GM04504 (cell line): ENCODE measurements around the gene SLAMF1.
"Not testable (repeated sequence)": the region's sequence is repeated elsewhere in the genome, so short reads cannot be mapped to it uniquely, and the experiment has no call there.

Experiments
- DNase-seq: peaks from one replicate; pipeline ENCODE4 v3.0.0-alpha.2; 2012; ENCODE audit warnings: low read depth

Gene SLAMF1

GRCh38 chr1:160665330-160666078, 18.7 kb upstream of the SLAMF1 start:
- no peak for DNase-seq

DNA sequence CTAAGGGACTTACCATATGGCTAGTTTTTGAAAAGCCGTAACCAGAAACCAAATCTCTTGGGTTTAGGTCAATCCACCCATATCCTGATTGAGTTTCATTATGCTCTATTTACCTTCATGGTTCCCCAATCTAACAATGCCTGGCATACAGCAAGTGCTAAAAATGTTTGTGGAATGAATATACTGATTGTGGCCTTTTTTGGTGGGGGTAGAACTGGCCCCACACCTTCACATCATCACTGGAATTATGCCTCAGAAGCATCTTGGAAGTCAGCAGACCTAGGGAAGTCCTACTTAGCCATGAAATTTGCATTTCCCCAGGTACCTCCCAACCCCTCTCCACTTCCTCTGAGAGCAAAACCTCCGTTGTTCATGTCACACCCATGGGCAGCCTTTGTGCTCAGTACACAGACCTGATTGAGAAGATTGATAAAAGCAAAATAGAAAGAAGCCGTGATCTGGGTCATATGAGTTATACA, 17.8 kb upstream of the SLAMF1 start:
- DNase-seq, result no peak

DNA sequence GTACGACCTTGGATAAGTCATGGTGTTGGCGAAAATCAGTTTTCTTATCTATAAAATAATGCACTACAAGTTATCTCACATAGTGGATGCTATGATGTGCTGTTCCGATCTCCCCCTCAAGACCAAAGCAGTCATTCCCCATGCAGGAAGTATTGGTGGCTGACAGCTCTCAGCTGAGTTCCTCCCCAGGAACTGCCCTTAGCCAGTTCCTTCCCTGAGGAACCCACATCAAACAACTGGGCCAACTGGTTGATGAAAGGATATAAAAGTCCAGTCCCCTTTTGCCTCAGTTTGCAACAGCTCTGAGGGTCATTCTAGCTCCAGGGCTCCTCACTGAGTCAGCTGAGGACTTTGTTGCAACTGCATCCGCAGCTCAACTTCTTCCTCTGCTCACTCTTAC, 16.1 kb upstream of the SLAMF1 start:
- no peak for DNase-seq

DNA sequence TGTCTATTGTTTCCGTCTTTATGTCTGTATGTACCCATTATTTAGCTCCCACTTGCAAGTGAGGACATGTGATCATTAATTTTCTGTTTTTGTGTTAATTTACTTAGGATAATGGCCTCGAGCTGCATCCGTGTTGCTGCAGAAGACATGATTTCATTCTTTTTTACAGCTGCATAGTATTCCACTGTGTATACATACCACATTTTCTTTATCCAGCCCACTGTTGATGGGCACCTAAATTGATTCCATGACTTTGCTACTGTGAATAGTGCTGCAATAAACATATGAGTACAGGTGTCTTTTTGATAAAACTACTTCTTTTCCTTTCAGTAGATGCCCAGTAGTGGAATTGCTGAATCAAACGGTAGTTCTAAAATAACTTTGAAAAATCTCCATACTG, 12.7 kb upstream of the SLAMF1 start:
- DNase-seq, result no peak

DNA sequence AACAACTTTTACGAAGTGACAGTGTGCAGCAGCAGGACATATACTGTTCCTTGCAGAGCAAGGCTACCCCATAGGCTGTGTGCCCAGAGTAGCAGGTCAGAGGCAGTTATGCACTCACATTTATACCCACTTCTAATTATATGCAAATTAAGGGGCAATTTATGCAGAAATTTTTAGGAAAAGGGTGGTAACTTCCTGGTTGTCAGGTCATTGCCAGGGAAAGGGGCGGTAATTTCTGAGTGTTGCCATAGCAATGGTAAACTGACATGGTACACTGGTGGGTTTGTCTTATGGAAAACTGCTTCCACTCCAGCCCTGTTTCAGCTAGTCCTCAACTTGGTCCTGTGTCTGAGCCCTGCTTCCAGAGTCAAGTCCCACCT, 12.0 kb upstream of the SLAMF1 start:
- DNase-seq, result no peak

GRCh38 chr1:160658162-160658813, 11.4 kb upstream of the SLAMF1 start:
- DNase-seq, result no peak

DNA sequence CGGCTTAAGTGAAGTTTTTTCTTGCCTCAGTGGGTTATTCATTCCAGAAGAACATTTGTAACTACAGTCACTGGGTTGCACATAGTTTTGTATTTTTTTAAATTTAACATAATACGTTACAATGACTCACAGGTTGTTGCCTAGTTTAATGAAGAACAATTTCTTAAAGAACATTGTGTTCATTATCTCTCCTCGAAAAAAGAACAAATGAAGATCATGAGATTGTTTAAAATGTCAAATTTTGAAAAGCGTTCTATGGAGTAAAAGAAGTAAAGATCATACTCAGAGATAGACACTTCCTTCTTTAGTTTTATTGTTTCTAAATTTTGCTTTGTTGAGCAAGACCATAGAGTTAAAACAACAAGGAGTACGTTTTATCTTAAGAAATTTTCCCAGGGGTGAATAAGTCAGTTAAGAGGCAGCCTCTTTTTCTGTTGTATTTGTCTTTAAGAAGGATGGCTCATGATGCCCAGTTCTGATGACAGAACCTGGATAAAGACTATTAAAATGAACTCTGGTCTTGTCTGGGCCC, 10.5 kb upstream of the SLAMF1 start:
- DNase-seq, result no peak

GRCh38 chr1:160656737-160657136, 9.9 kb upstream of the SLAMF1 start:
- DNase-seq, result no peak

DNA sequence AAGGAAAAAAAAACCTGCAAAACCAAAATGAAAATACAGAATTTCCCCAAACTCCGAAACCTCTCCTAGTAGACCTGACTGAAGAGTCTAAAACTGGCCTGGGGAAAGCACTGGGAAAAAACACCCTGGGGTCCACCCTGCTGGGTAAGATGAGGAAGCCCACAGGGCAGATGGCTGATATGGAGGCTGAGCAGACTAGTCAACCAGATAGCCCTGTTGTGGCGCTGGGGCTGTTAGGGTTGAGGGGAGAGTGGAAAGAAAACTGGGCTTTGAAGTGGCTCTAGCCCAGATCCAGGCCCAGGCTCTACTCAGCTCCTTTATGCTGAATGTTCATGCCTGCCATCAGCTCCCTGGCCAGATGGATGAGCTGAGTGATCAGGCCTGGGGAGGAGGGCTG, 6.8 kb upstream of the SLAMF1 start:
- no peak for DNase-seq

- no peak for DNase-seq
These were observed 6.2 kb upstream of the SLAMF1 start for GRCh38 chr1:160652924-160653619.

- not testable (repeated sequence) for DNase-seq
These were observed 5.3 kb upstream of the SLAMF1 start for GRCh38 chr1:160652065-160652641.

DNA sequence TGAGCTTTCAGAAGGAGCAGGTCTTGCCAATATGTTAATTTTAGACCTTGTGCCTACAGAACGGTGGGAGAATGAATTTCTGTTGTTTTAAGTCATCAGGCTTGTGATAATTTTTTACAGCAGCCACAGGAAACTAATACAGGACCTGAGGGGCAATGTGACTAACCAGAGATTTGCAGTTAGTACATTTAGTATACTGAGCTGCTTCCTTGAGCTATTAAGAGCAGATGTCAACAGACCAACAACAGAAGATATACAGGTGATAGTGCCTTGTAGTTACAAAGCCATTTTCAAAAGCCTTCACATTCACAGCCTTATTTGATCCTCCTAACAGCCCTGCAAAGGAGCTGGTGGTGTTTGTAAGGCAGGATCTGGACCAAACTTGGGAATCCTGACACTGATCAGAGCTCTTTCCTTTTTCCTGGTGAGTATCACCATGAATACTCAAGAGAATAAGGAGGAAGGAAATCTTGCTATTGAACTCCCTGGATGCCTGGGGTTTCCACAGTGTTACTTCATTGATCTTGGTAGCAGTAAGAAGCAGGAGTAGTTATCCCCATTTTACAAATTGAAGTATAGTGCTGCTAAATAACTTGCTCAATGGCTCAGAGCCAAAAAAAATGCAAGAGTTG, 4.7 kb upstream of the SLAMF1 start:
- no peak for DNase-seq

DNA sequence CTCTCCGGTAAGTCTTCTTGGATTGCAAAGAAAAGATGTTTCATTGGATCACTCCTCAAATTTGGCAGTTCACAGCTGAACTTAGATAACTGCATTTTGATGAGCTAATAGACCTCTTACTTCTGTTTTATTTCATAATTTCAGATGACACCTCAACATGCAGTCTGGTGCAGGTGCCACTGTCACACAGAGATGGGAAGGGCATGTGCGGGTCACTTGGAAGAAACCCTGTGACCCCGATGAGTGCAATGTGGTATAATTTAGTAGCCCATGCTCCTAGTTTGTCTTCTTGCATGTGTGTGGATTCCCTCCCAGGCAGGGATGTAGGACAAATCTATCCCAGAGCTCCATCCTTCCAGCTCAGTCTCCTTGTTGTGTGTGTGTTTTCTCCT, 481 bp upstream of the SLAMF1 start:
- DNase-seq, result no peak

GRCh38 chr1:160646180-160646579, 664 bp downstream of the SLAMF1 start:
- no peak for DNase-seq

DNA sequence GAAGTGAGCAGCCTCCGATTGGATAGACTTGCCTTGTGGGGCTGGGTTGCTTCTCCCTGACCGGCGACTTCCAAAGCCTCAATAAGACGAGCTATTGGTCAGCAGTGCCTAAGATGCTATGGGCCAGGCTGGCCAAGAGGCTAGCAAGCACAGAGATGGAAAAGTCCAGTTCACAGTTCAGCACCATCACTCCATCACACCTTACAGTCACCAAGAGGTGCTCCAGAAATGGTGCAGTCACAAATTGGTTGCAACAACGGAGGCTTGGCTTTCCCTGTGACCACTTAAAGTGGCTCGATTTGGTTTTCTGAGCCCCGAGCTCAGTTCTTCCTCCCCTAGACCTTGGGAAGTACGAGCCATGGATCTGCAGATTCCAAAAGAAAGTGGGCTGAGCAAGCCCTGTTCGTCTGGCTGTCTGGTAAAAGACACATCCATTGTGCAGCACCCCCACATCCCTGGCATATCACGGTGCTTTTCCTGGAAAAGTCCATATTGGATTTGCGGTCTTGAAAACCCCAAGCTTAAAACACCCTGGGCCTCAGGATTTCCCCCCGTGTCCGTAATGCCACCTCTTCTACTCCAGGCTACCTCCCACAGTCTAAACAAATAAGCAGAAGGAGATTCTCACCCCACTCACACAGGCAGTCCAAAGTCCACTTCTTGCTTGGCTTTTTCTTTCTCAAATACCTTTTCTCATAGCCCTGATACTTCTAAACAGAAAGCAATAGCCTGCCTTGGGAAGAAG, 1.3 kb downstream of the SLAMF1 start:
- no peak for DNase-seq

- no peak for DNase-seq
These were observed 2.4 kb downstream of the SLAMF1 start for GRCh38 chr1:160644399-160644798.

- DNase-seq, result no peak
These were observed 3.7 kb downstream of the SLAMF1 start for GRCh38 chr1:160643138-160643537.

DNA sequence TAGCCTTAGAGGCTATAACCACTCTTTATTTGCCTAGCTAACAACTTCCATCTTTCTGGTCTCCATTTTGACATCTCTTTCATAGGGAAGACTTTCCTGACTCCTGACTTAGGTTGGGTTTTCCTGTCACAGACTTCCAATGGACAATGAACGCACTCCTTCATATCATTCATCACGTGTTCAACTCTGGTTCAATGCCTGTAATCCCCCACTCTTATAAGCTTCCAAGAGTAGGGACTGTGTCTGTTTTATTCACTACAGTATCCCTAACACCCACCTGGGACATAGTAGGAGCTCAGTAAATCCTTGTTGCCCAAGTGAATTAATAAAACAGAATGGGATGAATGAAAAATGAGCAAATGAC, 4.6 kb downstream of the SLAMF1 start:
- no peak for DNase-seq

- DNase-seq, result no peak
These were observed 5.2 kb downstream of the SLAMF1 start for GRCh38 chr1:160641323-160642280.
